Measurements from ENCODE around the gene KIF22. TPM values are rescaled to one million over a fixed set of nuclear protein-coding genes. Genes with fewer than 3 reads are reported as not detected.
A peak's percentile ranks its signal among the peaks of the same experiment; 100 is the strongest.

The KIF22 gene
- total and polyA plus RNA-seq, 9 of the 15 experiments (the other 6 are each of a cell fraction or from before 2014, with no cell fraction given), result 8.7 to 232 (median 131) TPM

DNA sequence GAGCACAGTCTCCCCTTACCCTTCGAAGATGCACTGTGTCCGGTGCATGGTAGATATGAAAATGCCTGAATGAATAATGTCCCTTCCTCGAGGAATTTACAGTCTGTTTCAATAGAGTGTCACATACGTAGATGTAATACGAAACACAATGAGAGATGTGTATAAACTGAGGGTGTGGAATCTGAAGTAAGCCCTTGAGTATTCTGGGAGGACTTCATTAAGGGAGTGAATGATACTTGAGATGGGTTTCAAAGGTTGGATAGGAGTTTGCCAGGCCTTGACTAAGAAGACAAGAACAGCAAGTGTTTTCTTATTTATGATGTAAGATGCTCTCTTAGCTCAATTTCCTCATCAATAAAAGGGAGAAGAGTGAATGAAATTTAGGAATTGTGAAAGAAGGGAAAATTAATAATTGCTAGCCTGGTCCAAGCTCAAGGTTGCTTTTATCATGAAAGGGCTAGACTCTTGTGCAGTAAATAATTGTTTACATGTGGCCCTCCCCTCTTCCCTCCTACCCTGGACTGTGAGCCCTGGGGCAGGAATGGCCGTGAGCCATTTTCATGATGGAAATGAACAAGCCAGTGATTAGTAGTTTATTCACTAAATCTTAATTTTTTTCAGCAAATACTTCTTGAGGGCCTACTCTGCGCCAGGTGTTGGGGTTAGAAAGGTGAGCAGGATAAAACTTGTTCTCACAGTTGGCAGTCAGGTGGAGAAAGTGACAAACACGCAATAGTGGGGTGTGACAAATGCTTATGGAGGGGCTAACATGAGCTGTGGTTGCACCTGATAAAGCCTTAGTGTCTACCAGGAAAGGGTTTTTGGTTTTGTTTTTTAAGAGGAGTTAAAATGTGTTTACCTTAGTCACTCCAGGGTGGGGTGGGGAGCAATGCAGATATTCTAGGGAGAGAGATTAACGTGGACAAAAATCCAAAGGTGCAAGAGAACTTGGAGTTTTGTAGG, 1.6 kb downstream of the KIF22 start (continued):
- TF ChIP-seq ELF2 (CRISPR knock-in tag; IDR thresholded peaks at IDR 0.05) (no peak), THRAP3 (IDR thresholded peaks at IDR 0.05; ENCODE audit: borderline replicate concordance) (no peak), STAT5B (CRISPR knock-in tag; IDR thresholded peaks at IDR 0.05) (no peak), MTA2 (IDR thresholded peaks at IDR 0.05; ENCODE audit: low read depth) (no peak), ZNF707 (CRISPR knock-in tag; conservative IDR thresholded peaks at IDR 0.05) (no peak), ZEB2 (IDR thresholded peaks at IDR 0.05) (peak; percentile 46; the same call in 1 of the 2 replicates), ZNF263 (CRISPR knock-in tag; IDR thresholded peaks at IDR 0.05; ENCODE audit: borderline replicate concordance) (no peak), TCF3 (CRISPR knock-in tag; IDR thresholded peaks at IDR 0.05) (peak; percentile 54; the same call in 1 of the 2 replicates), FOXA3 (CRISPR knock-in tag; conservative IDR thresholded peaks at IDR 0.05 in 1 of 2, IDR thresholded peaks at IDR 0.05 in 1 of 2) (peak in 1 of 2 experiments; percentile 19; a peak in 1 of 4 replicates), TAL1 (IDR thresholded peaks at IDR 0.05) (peak; percentile 28; the same call in 1 of the 2 replicates), ZNF507 (tag; conservative IDR thresholded peaks at IDR 0.05) (no peak), SRSF9 (IDR thresholded peaks at IDR 0.05; ENCODE audit: borderline replicate concordance, low read depth, low read length) (no peak)
- TF ChIP-seq, protein P1, sequence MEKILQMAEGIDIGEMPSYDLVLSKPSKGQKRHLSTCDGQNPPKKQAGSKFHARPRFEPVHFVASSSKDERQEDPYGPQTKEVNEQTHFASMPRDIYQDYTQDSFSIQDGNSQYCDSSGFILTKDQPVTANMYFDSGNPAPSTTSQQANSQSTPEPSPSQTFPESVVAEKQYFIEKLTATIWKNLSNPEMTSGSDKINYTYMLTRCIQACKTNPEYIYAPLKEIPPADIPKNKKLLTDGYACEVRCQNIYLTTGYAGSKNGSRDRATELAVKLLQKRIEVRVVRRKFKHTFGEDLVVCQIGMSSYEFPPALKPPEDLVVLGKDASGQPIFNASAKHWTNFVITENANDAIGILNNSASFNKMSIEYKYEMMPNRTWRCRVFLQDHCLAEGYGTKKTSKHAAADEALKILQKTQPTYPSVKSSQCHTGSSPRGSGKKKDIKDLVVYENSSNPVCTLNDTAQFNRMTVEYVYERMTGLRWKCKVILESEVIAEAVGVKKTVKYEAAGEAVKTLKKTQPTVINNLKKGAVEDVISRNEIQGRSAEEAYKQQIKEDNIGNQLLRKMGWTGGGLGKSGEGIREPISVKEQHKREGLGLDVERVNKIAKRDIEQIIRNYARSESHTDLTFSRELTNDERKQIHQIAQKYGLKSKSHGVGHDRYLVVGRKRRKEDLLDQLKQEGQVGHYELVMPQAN (IDR thresholded peaks at IDR 0.05; ENCODE audit: borderline replicate concordance), result no peak
- TF ChIP-seq, protein P2, sequence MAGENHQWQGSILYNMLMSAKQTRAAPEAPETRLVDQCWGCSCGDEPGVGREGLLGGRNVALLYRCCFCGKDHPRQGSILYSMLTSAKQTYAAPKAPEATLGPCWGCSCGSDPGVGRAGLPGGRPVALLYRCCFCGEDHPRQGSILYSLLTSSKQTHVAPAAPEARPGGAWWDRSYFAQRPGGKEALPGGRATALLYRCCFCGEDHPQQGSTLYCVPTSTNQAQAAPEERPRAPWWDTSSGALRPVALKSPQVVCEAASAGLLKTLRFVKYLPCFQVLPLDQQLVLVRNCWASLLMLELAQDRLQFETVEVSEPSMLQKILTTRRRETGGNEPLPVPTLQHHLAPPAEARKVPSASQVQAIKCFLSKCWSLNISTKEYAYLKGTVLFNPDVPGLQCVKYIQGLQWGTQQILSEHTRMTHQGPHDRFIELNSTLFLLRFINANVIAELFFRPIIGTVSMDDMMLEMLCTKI (IDR thresholded peaks at IDR 0.05; ENCODE audit: partially characterized antibody), result no peak
- TF ChIP-seq, protein P3, sequence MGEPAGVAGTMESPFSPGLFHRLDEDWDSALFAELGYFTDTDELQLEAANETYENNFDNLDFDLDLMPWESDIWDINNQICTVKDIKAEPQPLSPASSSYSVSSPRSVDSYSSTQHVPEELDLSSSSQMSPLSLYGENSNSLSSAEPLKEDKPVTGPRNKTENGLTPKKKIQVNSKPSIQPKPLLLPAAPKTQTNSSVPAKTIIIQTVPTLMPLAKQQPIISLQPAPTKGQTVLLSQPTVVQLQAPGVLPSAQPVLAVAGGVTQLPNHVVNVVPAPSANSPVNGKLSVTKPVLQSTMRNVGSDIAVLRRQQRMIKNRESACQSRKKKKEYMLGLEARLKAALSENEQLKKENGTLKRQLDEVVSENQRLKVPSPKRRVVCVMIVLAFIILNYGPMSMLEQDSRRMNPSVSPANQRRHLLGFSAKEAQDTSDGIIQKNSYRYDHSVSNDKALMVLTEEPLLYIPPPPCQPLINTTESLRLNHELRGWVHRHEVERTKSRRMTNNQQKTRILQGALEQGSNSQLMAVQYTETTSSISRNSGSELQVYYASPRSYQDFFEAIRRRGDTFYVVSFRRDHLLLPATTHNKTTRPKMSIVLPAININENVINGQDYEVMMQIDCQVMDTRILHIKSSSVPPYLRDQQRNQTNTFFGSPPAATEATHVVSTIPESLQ (CRISPR knock-in tag; IDR thresholded peaks at IDR 0.05), result no peak
- TF ChIP-seq, protein P4, sequence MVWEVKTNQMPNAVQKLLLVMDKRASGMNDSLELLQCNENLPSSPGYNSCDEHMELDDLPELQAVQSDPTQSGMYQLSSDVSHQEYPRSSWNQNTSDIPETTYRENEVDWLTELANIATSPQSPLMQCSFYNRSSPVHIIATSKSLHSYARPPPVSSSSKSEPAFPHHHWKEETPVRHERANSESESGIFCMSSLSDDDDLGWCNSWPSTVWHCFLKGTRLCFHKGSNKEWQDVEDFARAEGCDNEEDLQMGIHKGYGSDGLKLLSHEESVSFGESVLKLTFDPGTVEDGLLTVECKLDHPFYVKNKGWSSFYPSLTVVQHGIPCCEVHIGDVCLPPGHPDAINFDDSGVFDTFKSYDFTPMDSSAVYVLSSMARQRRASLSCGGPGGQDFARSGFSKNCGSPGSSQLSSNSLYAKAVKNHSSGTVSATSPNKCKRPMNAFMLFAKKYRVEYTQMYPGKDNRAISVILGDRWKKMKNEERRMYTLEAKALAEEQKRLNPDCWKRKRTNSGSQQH (CRISPR knock-in tag; IDR thresholded peaks at IDR 0.05), result no peak
- TF ChIP-seq, protein P5, sequence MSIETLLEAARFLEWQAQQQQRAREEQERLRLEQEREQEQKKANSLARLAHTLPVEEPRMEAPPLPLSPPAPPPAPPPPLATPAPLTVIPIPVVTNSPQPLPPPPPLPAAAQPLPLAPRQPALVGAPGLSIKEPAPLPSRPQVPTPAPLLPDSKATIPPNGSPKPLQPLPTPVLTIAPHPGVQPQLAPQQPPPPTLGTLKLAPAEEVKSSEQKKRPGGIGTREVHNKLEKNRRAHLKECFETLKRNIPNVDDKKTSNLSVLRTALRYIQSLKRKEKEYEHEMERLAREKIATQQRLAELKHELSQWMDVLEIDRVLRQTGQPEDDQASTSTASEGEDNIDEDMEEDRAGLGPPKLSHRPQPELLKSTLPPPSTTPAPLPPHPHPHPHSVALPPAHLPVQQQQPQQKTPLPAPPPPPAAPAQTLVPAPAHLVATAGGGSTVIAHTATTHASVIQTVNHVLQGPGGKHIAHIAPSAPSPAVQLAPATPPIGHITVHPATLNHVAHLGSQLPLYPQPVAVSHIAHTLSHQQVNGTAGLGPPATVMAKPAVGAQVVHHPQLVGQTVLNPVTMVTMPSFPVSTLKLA (conservative IDR thresholded peaks at IDR 0.05), result 0 out of 4 replicates have a peak, but pooled peaks of 1 of the 2 experiments have one; percentile 3

All from K562 (cell line).